Limb (tissue), 2 donors: ENCODE results near the gene NUFIP2.
"Not testable (repeated sequence)": the region's sequence is repeated elsewhere in the genome, so short reads cannot be mapped to it uniquely, and the experiment has no call there.

Source experiments
- DNase-seq, 2 donors: peaks; one replicate each; pipeline ENCODE4 v3.0.0-alpha.2; 2016; ENCODE audit errors: extremely low spot score in 2 of 2

The NUFIP2 gene

DNA sequence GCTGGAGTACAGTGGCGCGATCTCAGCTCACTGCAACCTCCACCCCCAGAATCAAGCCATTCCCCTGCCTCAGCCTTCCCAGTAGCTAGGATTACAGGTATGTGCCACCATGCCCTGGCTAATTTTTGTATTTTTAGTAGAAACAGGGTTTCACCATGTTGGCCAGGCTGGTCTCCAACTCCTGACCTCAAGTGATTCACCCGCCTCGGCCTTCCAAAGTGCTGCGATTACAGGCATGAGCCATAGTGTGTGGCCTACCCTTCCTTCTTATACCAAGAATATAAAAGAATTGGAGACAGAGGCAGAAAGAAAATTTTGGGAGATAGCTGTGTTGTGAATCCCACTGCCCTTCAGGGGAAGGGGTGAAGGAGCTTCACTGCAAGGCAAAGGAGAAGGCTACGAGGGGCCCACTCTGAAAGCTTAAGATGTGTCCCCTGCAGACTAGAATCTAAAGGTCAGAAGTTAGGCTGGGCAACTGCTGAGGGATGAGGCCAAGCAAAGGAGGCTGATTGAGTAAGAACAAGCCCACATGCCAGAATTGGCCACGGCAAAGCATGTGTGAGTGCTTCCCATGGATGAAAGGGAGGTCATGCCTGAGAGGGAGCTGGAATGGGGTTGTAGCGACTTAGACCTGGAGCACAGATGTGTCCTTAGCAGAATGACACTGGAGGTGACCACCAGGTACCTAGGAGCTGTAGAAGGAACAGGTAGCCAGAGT lies 55.7 kb downstream of the NUFIP2 start:
- no peak for DNase-seq

DNA sequence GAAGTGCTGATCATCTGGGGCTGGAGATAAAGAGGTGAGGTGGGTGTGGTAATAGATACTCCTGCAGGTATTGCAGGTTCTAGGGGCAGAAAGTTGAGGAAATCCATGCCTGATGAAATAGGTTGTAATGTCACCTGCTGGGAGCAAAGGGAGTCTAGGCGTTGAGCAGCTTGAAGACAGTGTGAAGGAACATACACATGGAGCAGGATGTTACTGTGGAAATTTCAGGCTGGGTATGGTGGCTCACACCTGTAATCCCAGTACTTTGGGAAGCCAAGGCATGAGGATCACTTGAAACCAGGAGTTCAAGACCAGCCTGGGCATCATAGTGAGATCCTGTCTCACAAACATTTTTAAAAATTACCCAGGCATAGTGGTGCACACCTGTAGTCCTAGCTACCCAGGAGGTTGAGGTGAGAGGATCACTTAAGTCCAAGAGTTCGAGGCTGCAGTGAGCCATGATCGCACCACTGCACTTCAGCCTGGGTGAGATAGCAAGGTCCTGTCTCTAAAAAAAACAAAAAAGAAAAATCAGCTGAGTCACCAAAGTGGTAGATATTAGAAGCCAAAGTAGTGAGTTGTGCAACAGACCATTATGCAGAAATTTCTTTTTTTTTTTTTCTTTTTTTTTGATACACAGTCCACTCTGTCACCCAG lies 56.3 kb downstream of the NUFIP2 start:
- DNase-seq = no peak

DNA sequence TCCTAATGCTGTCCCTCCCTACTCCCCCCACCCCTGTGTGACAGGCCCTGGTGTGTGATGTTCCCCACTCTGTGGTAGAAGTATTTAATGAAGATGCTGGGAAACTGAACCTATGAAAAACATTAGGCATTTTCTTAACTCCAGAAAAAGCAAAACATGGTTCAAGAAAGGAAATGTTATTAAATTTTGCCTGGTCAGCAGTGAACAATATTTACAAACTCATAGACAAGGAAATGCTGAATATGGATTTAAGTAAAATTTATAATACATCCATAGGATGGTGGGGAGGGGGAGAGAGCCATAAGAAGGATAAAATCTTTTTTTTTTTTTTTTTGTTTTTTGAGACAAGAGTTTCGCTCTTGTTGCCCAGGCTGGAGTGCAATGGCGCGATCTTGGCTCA lies 58.0 kb downstream of the NUFIP2 start:
- DNase-seq = no peak

DNA sequence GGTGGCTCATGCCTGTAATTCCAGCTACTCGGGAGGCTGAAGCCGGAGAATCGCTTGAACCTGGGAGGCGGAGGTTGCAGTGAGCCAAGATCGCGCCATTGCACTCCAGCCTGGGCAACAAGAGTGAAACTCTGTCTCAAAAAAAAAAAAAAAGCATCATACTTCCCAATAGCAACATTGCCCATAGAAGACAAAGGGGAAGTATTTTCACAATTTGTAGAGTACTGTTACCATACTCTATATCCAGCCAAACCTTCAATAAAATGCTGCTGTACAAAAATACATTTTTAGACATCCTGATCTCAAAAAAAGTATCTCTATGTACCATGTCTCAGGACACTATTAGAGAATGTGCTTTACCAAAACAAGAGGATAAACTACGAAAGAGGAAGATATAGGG lies 59.0 kb downstream of the NUFIP2 start:
- DNase-seq = not testable (repeated sequence)

DNA sequence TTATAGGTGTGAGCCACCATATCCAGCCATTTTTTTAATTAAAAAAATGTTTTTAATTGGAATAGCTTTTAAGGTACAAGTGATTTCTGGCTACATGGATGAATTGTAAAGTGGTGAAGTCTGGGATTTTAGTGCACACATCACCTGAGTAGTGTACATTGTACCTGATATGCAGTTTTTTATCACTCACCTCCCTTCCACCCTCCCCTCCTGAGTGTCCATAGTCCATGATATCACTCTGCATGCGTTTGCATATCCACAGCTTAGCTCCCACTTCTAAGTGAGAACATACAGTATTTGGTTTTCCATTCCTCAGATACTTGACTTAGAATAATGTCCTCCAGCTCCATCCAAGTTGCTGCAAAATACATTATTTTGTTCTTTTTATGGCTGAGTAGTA lies 60.6 kb downstream of the NUFIP2 start:
- no peak for DNase-seq

DNA sequence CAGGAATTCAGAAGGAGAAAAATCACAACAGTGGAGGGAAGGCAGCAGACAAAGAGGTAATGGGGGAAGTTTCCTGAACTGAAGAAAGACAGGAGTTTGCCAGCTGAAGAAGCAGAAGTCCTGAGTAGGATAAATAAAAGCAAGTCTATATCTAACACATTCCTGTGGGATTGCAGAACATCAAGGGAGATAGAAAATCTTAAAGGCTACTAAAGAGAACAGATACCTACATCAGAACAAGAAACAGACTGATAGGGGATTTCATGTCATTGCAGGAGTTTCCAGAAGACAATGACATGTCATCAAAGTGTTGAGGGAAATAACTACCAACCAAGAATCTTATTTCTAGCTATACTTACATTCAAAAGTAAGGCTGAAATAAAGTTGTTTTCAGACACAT lies 68.6 kb downstream of the NUFIP2 start:
- no peak for DNase-seq

DNA sequence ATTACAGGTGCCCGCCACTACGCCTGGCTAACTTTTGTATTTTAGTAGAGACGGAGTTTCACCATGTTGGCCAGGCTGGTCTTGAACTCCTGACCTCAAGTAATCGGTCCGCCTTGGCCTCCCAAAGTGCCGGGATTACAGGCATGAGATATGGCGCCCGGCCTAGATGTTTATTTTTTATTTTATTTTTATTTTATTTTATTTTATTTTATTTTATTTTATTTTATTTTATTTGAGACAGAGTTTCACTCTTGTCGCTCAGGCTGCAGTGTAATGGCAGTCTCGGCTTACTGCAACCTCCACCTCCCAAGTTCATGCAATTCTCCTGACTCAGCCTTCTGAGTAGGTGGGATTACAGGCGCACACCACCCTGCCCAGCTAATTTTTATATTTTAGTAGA lies 72.6 kb downstream of the NUFIP2 start:
- DNase-seq = not testable (repeated sequence)

DNA sequence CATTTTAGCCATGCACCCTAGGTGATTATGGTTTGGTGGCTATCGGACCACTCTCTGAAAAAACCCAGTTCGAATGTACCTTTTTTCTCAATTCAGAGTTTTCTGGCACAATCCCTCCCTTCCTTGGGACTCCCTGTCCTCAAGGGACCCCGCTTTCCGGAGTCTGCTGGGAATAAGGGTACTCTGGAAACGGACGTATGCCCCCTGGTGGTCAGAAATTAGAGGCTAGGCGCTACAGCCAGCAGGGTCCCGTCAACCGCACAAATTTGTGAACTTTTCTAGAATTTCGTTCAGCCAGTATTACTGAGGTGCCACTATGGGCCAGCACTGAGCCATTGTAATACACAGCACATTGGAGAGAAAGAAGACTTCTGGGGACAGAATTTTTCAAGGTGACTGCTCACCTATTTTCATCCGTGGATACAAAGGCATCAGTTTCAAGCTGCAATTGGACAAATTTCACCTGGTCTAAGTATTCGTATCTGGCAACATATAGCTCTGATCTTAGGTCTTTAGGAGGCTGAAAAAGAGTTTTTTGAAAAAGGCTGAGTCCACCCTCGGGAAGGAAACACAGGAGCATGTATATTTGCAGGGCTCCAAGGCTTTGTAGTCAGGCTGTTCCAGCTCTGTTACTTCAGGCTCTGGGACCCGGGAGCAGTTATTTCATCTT lies 74.4 kb downstream of the NUFIP2 start:
- DNase-seq = peak; percentile 65 to 82

DNA sequence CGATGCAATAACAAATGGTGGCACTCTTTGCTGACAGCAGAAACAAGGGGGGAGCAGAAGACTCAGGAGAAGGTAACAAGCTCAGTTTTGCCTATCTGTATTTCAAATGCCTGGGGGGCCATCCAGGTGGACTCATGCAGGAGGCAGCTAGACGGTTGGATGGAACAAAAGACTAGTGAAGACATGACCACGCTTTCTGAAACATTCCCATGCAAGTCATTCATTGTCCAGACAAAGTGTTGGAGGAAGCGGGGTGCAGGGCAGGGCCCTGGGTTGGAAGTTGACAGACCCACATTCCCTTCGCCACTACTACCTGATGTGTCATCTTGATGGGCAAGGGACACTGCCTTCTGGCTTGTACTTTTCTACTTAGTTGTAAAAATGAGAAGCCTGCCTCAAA lies 77.1 kb downstream of the NUFIP2 start:
- no peak for DNase-seq

DNA sequence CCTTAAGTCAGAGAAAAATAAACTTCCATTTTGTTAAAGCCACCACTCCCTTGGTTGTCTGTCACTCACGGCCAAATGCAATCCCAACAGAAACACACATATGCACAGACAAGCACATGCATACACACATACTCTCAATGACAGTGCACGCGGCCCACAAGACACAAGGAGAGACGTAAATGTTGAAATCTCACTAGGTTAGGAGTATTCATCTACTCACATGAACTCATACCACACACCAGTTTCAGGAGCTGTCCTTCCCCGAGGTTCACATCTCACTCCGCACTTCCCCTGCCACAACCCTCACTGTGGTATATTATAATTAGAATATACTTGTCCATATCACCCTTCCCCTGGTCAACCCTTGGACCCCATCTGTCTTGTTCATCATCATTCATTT lies 77.8 kb downstream of the NUFIP2 start:
- no peak for DNase-seq

DNA sequence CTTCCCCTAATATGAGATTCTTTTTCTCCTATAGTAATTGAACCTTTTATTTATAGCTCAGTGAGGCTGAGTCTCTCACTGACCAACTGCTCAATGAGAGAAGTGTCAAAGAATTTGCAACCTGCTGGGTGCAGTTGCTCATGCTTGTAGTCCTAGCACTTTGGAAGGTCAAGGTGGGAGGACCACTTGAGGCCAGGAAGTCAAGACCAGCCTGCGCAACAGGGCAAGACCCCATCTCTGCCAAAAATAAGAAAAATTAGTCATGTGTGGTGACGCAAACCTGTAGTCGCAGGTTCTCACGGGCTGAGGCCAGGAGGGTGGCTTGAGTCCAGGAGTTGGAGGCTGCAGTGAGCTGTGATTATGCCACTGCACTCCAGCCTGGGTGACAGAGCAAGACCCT lies 78.2 kb downstream of the NUFIP2 start:
- DNase-seq = no peak

DNA sequence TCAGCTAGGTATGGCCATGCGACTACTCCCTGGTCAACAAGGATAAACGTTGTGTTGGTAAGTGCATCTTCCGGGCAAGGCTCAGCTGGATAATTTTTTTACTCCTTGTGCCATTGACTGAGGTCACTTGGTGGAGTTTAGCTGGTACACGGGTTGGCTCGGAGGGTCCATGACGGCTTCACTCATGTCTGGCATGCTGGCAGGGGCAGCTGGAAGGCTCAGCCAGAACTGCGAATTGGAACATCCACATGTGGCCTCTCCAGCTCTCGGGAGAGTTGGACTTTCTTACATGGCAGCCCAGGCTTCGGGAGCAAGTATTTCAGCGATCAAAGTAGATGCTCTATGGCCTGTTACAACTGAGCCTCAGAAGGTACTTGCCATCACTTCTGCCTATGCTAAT lies 78.8 kb downstream of the NUFIP2 start:
- DNase-seq = no peak

DNA sequence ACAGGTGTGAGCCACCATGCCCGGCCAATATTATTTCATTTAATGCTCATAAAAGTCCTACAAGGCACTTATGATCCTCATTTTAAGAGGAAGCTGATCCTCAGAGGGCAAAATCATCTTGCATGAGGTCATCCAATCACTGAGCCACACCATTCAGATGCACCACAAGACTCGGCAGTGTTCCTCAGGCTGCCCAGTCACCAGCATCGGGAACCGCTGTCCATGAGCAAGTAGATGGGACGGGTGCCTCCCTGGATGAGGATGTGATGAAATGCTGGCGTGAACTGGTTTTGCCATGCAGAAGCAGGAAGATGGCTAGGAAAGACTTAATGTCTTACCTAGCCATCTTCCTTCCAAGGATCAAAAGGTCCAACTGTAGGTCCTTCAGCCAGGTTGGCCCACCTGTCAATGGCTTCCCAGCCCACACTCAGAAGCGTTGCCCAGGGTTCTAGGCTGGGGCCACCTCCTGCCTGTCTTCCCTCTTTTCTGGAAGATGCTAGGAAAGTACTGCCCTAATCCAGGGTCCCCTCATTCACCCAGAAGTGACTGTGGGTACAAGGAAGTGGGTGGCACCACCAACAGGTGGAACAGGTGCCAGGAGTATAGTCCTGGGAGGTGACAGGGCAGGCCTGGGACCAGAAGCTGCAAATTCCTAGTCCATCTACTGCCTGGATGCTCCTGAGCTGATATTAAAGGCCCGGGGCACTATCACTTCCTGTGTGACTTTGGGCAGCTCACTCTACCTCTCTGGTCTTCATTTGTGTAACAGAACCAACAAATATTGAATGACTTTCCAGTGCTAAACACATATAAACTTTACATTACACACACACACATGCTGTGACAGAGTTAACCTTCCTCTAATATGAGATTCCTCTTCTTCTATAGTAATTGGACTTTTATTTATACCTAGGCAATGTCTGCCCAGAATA lies 79.5 kb downstream of the NUFIP2 start:
- DNase-seq = no peak

DNA sequence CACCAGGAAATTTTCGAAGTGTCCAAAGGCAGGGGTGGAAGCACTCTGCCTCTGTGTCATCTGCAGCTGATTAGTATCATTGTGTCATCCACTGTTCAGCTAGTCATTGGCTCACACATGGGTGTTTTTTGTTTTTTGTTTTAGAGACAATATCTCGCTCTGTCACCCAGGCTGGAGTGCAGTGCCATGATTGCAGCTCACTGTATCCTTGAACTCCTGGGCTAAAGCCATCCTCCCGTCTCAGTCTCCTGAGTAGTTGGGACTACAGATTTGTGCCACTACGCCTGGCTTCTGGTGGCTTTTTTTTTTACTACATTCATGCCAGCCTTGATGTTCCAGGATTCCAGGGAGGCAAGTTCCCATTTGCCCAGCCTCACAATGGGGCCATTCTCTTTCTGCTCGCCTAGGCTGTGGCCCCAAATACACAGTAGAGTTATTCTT lies 81.2 kb downstream of the NUFIP2 start:
- DNase-seq = no peak

DNA sequence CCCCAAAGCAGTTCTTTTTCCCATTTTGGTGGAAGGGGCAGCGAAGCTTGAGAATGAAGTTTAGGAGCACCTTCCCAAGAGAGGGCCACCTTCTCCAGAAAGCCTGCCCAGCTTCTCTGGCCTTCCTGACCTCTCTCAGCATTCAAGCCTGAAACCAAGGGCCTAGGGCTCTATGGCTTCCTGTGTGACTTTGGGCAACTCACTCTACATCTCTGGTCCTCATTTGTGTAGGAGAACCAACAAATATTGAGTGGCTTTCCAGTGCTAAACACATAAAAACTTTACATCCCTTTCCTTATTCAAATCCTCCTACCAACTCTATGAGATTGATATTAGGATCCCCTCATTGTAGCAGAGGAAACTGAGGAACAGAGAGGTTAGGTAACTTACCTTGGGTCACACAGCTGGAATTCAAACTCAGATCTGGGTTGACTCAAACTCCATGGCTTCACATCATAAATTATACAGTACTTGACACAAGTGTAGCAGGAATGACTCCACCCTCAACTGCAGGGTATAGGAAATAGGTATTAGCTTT lies 81.8 kb downstream of the NUFIP2 start:
- DNase-seq = no peak

DNA sequence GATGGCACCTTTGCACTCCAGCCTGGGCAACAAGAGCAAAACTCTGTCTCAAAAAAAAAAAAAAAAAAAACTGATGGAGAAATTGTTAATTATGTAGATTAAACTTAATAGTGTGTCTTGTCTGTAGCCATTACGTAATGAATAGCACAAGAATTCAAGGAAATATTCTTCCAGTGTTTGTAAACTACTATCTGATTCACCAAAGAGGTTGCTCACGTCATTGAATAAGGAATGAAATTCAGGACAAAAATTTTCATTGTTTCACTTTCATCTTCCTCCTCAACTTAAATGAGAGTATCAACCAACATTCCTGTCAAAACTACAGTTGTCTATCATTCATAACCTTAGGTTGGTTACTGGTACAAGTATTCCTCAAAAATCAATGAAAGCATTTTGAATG lies 83.1 kb downstream of the NUFIP2 start:
- no peak for DNase-seq

DNA sequence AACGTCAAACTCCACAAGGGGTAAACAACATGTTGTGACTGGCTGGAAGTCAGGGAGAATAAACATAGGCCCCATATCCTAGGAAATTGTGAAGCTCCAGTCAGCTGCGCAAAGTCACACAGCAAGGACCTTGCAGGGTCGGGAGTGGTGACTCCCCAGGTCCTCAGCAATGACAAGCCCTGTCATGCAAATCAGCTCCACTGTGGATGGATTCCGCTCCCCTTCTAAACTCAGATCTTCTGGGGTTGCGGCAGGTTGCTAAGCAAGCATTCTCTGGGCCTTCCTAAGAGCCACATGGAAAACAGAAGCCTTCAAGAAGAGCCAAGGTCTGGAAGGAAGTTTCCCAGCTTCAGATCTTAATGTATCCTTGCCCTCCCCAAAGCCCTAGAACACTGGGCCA lies 84.9 kb downstream of the NUFIP2 start:
- no peak for DNase-seq

DNA sequence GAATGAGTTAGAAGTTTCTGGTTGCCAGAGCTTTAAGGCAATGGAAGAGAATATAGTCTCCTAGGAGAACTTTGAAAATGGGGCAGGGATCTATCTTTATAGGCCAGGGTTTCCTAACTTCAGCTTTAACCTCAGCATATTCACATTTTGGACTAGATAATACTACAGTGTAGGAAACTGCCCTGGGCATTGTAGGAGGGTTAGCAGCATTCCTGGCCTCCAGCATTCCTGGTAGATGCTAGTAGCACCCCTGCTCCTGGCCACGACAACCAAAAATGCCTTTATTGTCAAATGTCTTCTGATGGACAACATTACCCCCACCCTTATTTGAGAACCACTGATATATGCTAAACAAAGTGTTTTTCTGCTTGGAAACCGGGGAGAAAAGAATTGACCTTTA lies 86.0 kb downstream of the NUFIP2 start:
- DNase-seq = no peak
